ENCODE data around the gene PHF13.
"Not testable (repeated sequence)": the region's sequence is repeated elsewhere in the genome, so short reads cannot be mapped to it uniquely, and the experiment has no call there.

The PHF13 gene

GRCh38 chr1:6631058-6631457 is 17.5 kb downstream of the PHF13 start:
- DNase-seq, result no peak

GRCh38 chr1:6632588-6633514 is 19.3 kb downstream of the PHF13 start:
- no peak for DNase-seq

GRCh38 chr1:6634371-6635052 is 21.0 kb downstream of the PHF13 start:
- DNase-seq, result peak; percentile 56

- no peak for DNase-seq
Observed at GRCh38 chr1:6635161-6635909, 21.8 kb downstream of the PHF13 start.

GRCh38 chr1:6635910-6636760 is 22.6 kb downstream of the PHF13 start:
- no peak for DNase-seq

GRCh38 chr1:6636778-6637177 is 23.2 kb downstream of the PHF13 start:
- DNase-seq, result not testable (repeated sequence)

- DNase-seq, result no peak
Observed at GRCh38 chr1:6637770-6638169, 24.2 kb downstream of the PHF13 start.

GRCh38 chr1:6638226-6638625 is 24.7 kb downstream of the PHF13 start:
- DNase-seq, result no peak

GRCh38 chr1:6640867-6641266 is 27.3 kb downstream of the PHF13 start:
- not testable (repeated sequence) for DNase-seq

- no peak for DNase-seq
Observed at GRCh38 chr1:6645018-6645417, 31.5 kb downstream of the PHF13 start.

GRCh38 chr1:6646499-6647148 is 33.1 kb downstream of the PHF13 start:
- DNase-seq, result peak; percentile 27

GRCh38 chr1:6648556-6648955 is 35.0 kb downstream of the PHF13 start:
- no peak for DNase-seq

GRCh38 chr1:6651909-6652308 is 38.4 kb downstream of the PHF13 start:
- no peak for DNase-seq

- DNase-seq, result no peak
Observed at GRCh38 chr1:6652986-6653385, 39.5 kb downstream of the PHF13 start.

- DNase-seq, result no peak
Observed at GRCh38 chr1:6653436-6654290, 40.1 kb downstream of the PHF13 start.

GRCh38 chr1:6657138-6657537 is 43.6 kb downstream of the PHF13 start:
- DNase-seq, result no peak

GRCh38 chr1:6658359-6659060 is 45.0 kb downstream of the PHF13 start:
- no peak for DNase-seq

- DNase-seq, result no peak
Observed at GRCh38 chr1:6660415-6661049, 47.0 kb downstream of the PHF13 start.

- not testable (repeated sequence) for DNase-seq
Observed at GRCh38 chr1:6662468-6662867, 48.9 kb downstream of the PHF13 start.

GRCh38 chr1:6666696-6667095 is 53.2 kb downstream of the PHF13 start:
- no peak for DNase-seq
